HEK293 (cell line): ENCODE results near the gene SRRM4.

Experiments used
- CTCF ChIA-PET: fragments of 350-600 bp; formaldehyde crosslinking; extraction: SDS; loops from one replicate; lab custom pipeline; 2021; ENCODE audit warnings: antibody characterized with exemption; lab: Yijun Ruan, JAX
- POLR2A ChIA-PET: fragments of 300-600 bp; formaldehyde crosslinking; extraction: SDS; loops from one replicate; lab custom pipeline; 2020; ENCODE audit warnings: antibody characterized with exemption, inconsistent platforms; lab: Yijun Ruan, JAX
- H3K27ac ChIP-seq: fragments of 200-500 bp; sonication (Bioruptor generic); 2 replicates; pipeline ENCODE4 v1.5.1; 2014; ENCODE audit warnings: low read depth, low read length, control low read depth, inconsistent platforms; ENCODE audit errors: extremely low read depth
- H3K36me3 ChIP-seq, 2 experiments: fragments of 200-500 bp in 1 of 2; sonication (Bioruptor generic) in 1 of 2; 1 replicate in 1 of 2; 2 replicates in 1 of 2; pipeline ENCODE4 v1.5.1; 2014 to 2017; ENCODE audit warnings: inconsistent platforms in 2 of 2, low read length in 2 of 2; ENCODE audit not compliant: control insufficient read depth in 2 of 2, insufficient read depth in 1 of 2
- H3K4me1 ChIP-seq: fragments of 200-500 bp; sonication (Bioruptor generic); 2 replicates; pipeline ENCODE4 v1.5.1; 2014; ENCODE audit warnings: mild to moderate bottlenecking, low read length, inconsistent platforms; ENCODE audit not compliant: control insufficient read depth, insufficient read depth
- H3K4me3 ChIP-seq: 2 replicates; pipeline ENCODE4 v1.5.1; 2011; ENCODE audit warnings: low read depth, mild to moderate bottlenecking, control low read depth, low read length, moderate library complexity
- H3K9me3 ChIP-seq: fragments of 200-500 bp; sonication (Bioruptor generic); 2 replicates; pipeline ENCODE4 v1.5.1; 2014; ENCODE audit warnings: low read depth, low read length, inconsistent platforms; ENCODE audit not compliant: control insufficient read depth, insufficient read depth
- EGR2 ChIP-seq: fragments of 450-650 bp; formaldehyde crosslinking; IDR thresholded peaks from 2 replicates; pipeline ENCODE4 v1.5.1; 2016; ENCODE audit warnings: low read depth, missing biosample characterization, missing genetic modification characterization
- GLI2 ChIP-seq: fragments of 450-650 bp; formaldehyde crosslinking; IDR thresholded peaks from 2 replicates; pipeline ENCODE4; 2017; ENCODE audit warnings: missing biosample characterization, missing genetic modification characterization, low read depth, borderline replicate concordance
- RBAK ChIP-seq: fragments of 450-650 bp; formaldehyde crosslinking; IDR thresholded peaks from 2 replicates; pipeline ENCODE4 v1.5.1; 2016; ENCODE audit warnings: missing biosample characterization, missing genetic modification characterization
- ZBTB20 ChIP-seq: fragments of 450-650 bp; formaldehyde crosslinking; IDR thresholded peaks from 2 replicates; pipeline ENCODE4 v1.5.1; 2016; ENCODE audit warnings: missing biosample characterization, missing genetic modification characterization
- ZBTB8A ChIP-seq: fragments of 450-650 bp; formaldehyde crosslinking; IDR thresholded peaks from 2 replicates; pipeline ENCODE4 v1.5.1; 2016; ENCODE audit warnings: missing biosample characterization, missing genetic modification characterization
- ZEB2 ChIP-seq: fragments of 450-650 bp; formaldehyde crosslinking; IDR thresholded peaks from 2 replicates; pipeline ENCODE4 v1.5.1; 2016; ENCODE audit warnings: missing biosample characterization, missing genetic modification characterization
- ZFP37 ChIP-seq: fragments of 450-650 bp; formaldehyde crosslinking; IDR thresholded peaks from 2 replicates; pipeline ENCODE4 v1.5.1; 2016; ENCODE audit warnings: missing biosample characterization, missing genetic modification characterization
- ZNF112 ChIP-seq: fragments of 450-650 bp; formaldehyde crosslinking; IDR thresholded peaks from 2 replicates; pipeline ENCODE4 v1.5.0; 2017; ENCODE audit warnings: missing biosample characterization, missing genetic modification characterization
- ZNF146 ChIP-seq: fragments of 450-650 bp; formaldehyde crosslinking; IDR thresholded peaks from 2 replicates; pipeline ENCODE4 v1.5.1; 2016; ENCODE audit warnings: missing biosample characterization, missing genetic modification characterization
- ZNF16 ChIP-seq: fragments of 450-650 bp; formaldehyde crosslinking; IDR thresholded peaks from 2 replicates; pipeline ENCODE4 v1.5.1; 2016; ENCODE audit warnings: low read depth, missing biosample characterization, missing genetic modification characterization
- ZNF223 ChIP-seq: fragments of 450-650 bp; formaldehyde crosslinking; IDR thresholded peaks from 2 replicates; pipeline ENCODE4 v1.5.1; 2016; ENCODE audit warnings: missing biosample characterization, missing genetic modification characterization
- ZNF274 ChIP-seq, 2 experiments: fragments of 200-500 bp in 1 of 2; fragments of 450-650 bp in 1 of 2; sonication (Bioruptor generic) in 1 of 2; formaldehyde crosslinking in 1 of 2; IDR thresholded peaks; 2 replicates each; pipeline versions ENCODE4 v1.5.1 to v1.6.1; 2014 to 2016; ENCODE audit warnings: borderline replicate concordance in 1 of 2, inconsistent platforms in 1 of 2, low read length in 1 of 2, missing biosample characterization in 1 of 2, missing genetic modification characterization in 1 of 2
- ZNF391 ChIP-seq: fragments of 450-650 bp; formaldehyde crosslinking; IDR thresholded peaks from 2 replicates; pipeline ENCODE4 v1.5.1; 2016; ENCODE audit warnings: low read depth, missing biosample characterization, missing genetic modification characterization, borderline replicate concordance
- ZNF416 ChIP-seq: fragments of 450-650 bp; formaldehyde crosslinking; IDR thresholded peaks from 2 replicates; pipeline ENCODE4 v1.5.1; 2016; ENCODE audit warnings: missing biosample characterization, missing genetic modification characterization
- ZNF530 ChIP-seq: fragments of 450-650 bp; formaldehyde crosslinking; IDR thresholded peaks from 2 replicates; pipeline ENCODE4 v1.5.1; 2016; ENCODE audit warnings: low read depth, missing biosample characterization, missing genetic modification characterization
- ZNF548 ChIP-seq: fragments of 450-650 bp; formaldehyde crosslinking; IDR thresholded peaks from 2 replicates; pipeline ENCODE4 v1.5.1; 2016; ENCODE audit warnings: missing biosample characterization, missing genetic modification characterization
- ZNF560 ChIP-seq: fragments of 450-650 bp; formaldehyde crosslinking; IDR thresholded peaks from 2 replicates; pipeline ENCODE4 v1.5.1; 2017; ENCODE audit warnings: missing biosample characterization, missing genetic modification characterization, borderline replicate concordance
- ZNF561 ChIP-seq: fragments of 450-650 bp; IDR thresholded peaks from 2 replicates; pipeline ENCODE4 v1.5.1; 2018; ENCODE audit warnings: missing biosample characterization, missing genetic modification characterization, borderline replicate concordance
- ZNF629 ChIP-seq: fragments of 450-650 bp; formaldehyde crosslinking; IDR thresholded peaks from 2 replicates; pipeline ENCODE4 v1.5.1; 2017; ENCODE audit warnings: missing biosample characterization, missing genetic modification characterization
- ZNF654 ChIP-seq: fragments of 450-650 bp; formaldehyde crosslinking; IDR thresholded peaks from 2 replicates; pipeline ENCODE4 v1.5.1; 2016; ENCODE audit warnings: low read depth, missing biosample characterization, missing genetic modification characterization
- ZNF768 ChIP-seq: fragments of 450-650 bp; formaldehyde crosslinking; IDR thresholded peaks from 2 replicates; pipeline ENCODE4 v1.5.1; 2018; ENCODE audit warnings: missing biosample characterization, mild to moderate bottlenecking, missing genetic modification characterization
- TF ChIP-seq, protein P1 (sequence below): fragments of 450-650 bp; formaldehyde crosslinking; IDR thresholded peaks from 2 replicates; pipeline ENCODE4 v1.5.1; 2016; ENCODE audit warnings: missing biosample characterization, missing genetic modification characterization
- TF ChIP-seq, protein P2 (sequence below): fragments of 450-650 bp; formaldehyde crosslinking; IDR thresholded peaks from 2 replicates; pipeline ENCODE4 v1.5.1; 2016; ENCODE audit warnings: missing biosample characterization, missing genetic modification characterization
- TF ChIP-seq, protein P3 (sequence below): fragments of 450-650 bp; formaldehyde crosslinking; IDR thresholded peaks from 2 replicates; pipeline ENCODE4 v1.5.1; 2016; ENCODE audit warnings: missing biosample characterization, missing genetic modification characterization
- TF ChIP-seq, protein P4 (sequence below): sonication (generic); formaldehyde crosslinking; IDR thresholded peaks from 2 replicates; pipeline ENCODE4 v1.8.1; 2022; ENCODE audit warnings: mild to moderate bottlenecking, moderate library complexity, missing genetic modification reagents

The SRRM4 gene

DNA sequence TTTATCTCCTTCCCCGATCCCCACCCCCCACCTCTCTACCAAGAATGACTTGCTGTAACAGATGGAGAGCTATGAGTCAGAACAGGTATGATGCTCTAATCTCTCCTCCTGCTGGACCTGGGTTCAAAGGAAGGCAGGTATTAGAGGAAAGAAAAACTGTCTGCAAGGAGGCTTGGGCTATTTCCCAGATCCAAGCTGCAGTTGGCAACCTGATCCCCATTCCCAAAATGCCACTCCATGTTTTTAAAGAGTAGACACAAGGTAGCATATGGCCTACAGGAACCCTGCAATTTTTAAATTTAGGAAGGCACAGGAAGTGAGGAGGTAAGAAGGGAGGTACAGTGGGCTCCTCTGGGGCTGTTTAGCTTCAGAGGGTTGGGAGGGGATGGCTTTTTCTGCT, 33.0 kb downstream of the SRRM4 start (continued):
- TF ChIP-seq, protein P1, sequence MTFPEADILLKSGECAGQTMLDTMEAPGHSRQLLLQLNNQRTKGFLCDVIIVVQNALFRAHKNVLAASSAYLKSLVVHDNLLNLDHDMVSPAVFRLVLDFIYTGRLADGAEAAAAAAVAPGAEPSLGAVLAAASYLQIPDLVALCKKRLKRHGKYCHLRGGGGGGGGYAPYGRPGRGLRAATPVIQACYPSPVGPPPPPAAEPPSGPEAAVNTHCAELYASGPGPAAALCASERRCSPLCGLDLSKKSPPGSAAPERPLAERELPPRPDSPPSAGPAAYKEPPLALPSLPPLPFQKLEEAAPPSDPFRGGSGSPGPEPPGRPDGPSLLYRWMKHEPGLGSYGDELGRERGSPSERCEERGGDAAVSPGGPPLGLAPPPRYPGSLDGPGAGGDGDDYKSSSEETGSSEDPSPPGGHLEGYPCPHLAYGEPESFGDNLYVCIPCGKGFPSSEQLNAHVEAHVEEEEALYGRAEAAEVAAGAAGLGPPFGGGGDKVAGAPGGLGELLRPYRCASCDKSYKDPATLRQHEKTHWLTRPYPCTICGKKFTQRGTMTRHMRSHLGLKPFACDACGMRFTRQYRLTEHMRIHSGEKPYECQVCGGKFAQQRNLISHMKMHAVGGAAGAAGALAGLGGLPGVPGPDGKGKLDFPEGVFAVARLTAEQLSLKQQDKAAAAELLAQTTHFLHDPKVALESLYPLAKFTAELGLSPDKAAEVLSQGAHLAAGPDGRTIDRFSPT (tag by site-specific recombination): no peak
- TF ChIP-seq ZNF391 (tag by site-specific recombination): no peak
- TF ChIP-seq ZNF16 (tag by site-specific recombination): no peak

DNA sequence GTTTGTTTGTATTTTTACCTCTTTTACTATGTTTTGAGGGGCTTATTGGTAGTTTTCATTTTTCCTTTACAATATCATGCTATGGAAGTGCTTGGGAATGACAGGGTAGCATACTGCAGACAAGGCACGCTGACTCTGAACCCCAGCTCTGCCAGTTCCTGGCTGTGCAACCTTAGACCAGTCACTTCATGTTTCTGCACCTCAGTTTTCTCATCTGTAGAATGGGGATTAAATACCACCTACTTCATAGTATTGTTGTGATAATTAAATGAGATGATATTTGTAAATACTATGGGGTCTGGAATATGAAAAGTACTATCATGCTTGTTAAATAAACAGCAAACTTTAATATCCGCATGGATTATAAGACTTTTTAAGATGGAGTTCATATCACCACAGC, 35.4 kb downstream of the SRRM4 start:
- Histone ChIP-seq H3K4me1 (no peaks in the 10 kb centered on the region), H3K4me3 (no peak overlapping the region), H3K27ac (no peak overlapping the region), H3K9me3 (no peaks in the 10 kb centered on the region), H3K36me3 (no peaks in the 10 kb centered on the region)
- ChIA-PET POLR2A (no interaction called here), CTCF (no interaction called here)
- TF ChIP-seq ZNF112 (tag by site-specific recombination) (no peak), RBAK (no peak), ZNF654 (tag by site-specific recombination) (no peak), GLI2 (no peak), ZNF274 (IDR thresholded peaks at IDR 0.05; ENCODE audit: low read length) (no peak), ZNF274 (tag by site-specific recombination; IDR thresholded peaks at IDR 0.05; ENCODE audit: borderline replicate concordance) (no peak), ZBTB20 (no peak), ZNF561 (tag by site-specific recombination) (no peak), ZNF146 (tag by site-specific recombination) (no peak), ZNF768 (tag by site-specific recombination) (no peak), ZBTB8A (tag by site-specific recombination) (no peak), ZNF560 (tag by site-specific recombination) (no peak), ZNF629 (no peak)
- TF ChIP-seq, protein P2, sequence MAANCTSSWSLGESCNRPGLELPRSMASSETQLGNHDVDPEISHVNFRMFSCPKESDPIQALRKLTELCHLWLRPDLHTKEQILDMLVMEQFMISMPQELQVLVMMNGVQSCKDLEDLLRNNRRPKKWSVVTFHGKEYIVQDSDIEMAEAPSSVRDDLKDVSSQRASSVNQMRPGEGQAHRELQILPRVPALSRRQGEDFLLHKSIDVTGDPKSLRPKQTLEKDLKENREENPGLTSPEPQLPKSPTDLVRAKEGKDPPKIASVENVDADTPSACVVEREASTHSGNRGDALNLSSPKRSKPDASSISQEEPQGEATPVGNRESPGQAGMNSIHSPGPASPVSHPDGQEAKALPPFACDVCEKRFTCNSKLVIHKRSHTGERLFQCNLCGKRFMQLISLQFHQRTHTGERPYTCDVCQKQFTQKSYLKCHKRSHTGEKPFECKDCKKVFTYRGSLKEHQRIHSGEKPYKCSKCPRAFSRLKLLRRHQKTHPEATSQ (tag by site-specific recombination): no peak
- TF ChIP-seq, protein P3, sequence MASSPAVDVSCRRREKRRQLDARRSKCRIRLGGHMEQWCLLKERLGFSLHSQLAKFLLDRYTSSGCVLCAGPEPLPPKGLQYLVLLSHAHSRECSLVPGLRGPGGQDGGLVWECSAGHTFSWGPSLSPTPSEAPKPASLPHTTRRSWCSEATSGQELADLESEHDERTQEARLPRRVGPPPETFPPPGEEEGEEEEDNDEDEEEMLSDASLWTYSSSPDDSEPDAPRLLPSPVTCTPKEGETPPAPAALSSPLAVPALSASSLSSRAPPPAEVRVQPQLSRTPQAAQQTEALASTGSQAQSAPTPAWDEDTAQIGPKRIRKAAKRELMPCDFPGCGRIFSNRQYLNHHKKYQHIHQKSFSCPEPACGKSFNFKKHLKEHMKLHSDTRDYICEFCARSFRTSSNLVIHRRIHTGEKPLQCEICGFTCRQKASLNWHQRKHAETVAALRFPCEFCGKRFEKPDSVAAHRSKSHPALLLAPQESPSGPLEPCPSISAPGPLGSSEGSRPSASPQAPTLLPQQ (tag by site-specific recombination): no peak
- TF ChIP-seq, protein P4, sequence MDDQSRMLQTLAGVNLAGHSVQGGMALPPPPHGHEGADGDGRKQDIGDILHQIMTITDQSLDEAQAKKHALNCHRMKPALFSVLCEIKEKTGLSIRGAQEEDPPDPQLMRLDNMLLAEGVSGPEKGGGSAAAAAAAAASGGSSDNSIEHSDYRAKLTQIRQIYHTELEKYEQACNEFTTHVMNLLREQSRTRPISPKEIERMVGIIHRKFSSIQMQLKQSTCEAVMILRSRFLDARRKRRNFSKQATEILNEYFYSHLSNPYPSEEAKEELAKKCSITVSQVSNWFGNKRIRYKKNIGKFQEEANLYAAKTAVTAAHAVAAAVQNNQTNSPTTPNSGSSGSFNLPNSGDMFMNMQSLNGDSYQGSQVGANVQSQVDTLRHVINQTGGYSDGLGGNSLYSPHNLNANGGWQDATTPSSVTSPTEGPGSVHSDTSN (CRISPR knock-in tag): no peak

DNA sequence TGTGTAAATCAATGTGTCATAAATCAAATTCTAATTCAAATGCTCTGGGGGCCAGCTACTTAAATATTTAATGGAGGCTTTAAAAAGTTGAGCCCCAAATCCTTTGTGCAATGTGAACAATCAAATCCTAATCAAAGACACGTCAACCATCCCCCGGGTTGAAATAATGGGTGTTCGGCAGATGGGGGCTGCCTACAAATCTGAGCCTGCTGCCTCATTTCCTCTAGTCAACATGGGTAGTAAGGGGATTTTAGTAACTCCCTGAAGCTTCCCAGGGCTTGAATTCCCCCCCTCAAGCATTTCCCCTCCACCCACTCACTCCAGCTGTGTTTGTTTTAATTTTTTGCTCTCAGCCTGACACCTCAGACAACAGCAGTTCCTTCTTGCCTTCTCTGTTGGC, 37.8 kb downstream of the SRRM4 start:
- H3K4me3 ChIP-seq: no peak overlapping the region
- ChIA-PET POLR2A (no interaction called here), CTCF (interaction anchor here (0.6 to 1.2 kb wide), 2 partner anchors 46 to 526 kb away, joined by 3 read pairs; no protein-coding TSS in a partner anchor)
- H3K9me3 ChIP-seq: no peaks in the 10 kb centered on the region
- no peaks in the 10 kb centered on the region for H3K36me3 ChIP-seq
- H3K4me1 ChIP-seq: no peaks in the 10 kb centered on the region
- H3K27ac ChIP-seq: no peak overlapping the region
- TF ChIP-seq ZEB2 (tag by site-specific recombination): no peak
- TF ChIP-seq ZNF223 (tag by site-specific recombination): no peak
- TF ChIP-seq ZNF530 (tag by site-specific recombination): no peak
- no peak for TF ChIP-seq ZFP37 (tag by site-specific recombination)
- no peak for TF ChIP-seq ZNF416 (tag by site-specific recombination)
- TF ChIP-seq EGR2 (tag by site-specific recombination): no peak
- TF ChIP-seq ZNF548 (tag by site-specific recombination): no peak
